Keratinocyte (primary cell): ENCODE results near the gene RNF157. TPM values are rescaled to one million over a fixed set of nuclear protein-coding genes. Genes with fewer than 3 reads are reported as not detected.

Experiments
- DNase-seq: peaks from one replicate; pipeline ENCODE4 v3.0.0-alpha.2; 2011; ENCODE audit warnings: low read depth, missing footprints, low spot score
- FAIRE-seq: peaks from 2 replicates; lab custom pipeline; 2011; peaks lifted over from hg19 to GRCh38; lab: Jason Lieb, UNC
- H2AFZ ChIP-seq: 2 replicates; pipeline ENCODE4 v1.6.0; 2012; ENCODE audit warnings: low read length, control low read depth, inconsistent platforms; ENCODE audit not compliant: control insufficient read depth
- H3K27ac ChIP-seq: 2 replicates; pipeline ENCODE4 v1.5.1; 2011; ENCODE audit warnings: low read length; ENCODE audit not compliant: control insufficient read depth, insufficient read depth
- H3K27me3 ChIP-seq: 3 replicates; pipeline ENCODE4 v1.6.0; 2011; ENCODE audit warnings: low read length; ENCODE audit not compliant: control insufficient read depth, insufficient read depth; ENCODE audit errors: extremely low read depth
- H3K36me3 ChIP-seq, 2 experiments: 2 replicates in 1 of 2; 3 replicates in 1 of 2; pipeline ENCODE4 v1.5.1; 2011; ENCODE audit warnings: low read length in 2 of 2, mild to moderate bottlenecking in 1 of 2; ENCODE audit not compliant: control insufficient read depth in 2 of 2, insufficient read depth in 2 of 2; ENCODE audit errors: extremely low read depth in 1 of 2
- H3K4me1 ChIP-seq: 3 replicates; pipeline ENCODE4 v1.5.1; 2011; ENCODE audit warnings: low read length; ENCODE audit not compliant: control insufficient read depth, insufficient read depth; ENCODE audit errors: extremely low read depth
- H3K4me2 ChIP-seq: 3 replicates; pipeline ENCODE4 v1.6.0; 2011; ENCODE audit warnings: low read depth, low read length; ENCODE audit not compliant: control insufficient read depth, insufficient read depth; ENCODE audit errors: extremely low read depth
- H3K4me3 ChIP-seq, 3 experiments: fragments of 200-600 bp in 1 of 3; sonication (generic) in 1 of 3; 2 replicates in 2 of 3; 3 replicates in 1 of 3; pipeline ENCODE4 v1.5.1; 2011 to 2016; ENCODE audit warnings: low read length in 3 of 3, mild to moderate bottlenecking in 3 of 3, control low read depth in 2 of 3, inconsistent platforms in 1 of 3, low read depth in 1 of 3, mixed read lengths in 1 of 3, mixed run types in 1 of 3, moderate library complexity in 1 of 3; ENCODE audit not compliant: control insufficient read depth in 2 of 3, insufficient read depth in 2 of 3; ENCODE audit errors: extremely low read depth in 1 of 3
- H3K79me2 ChIP-seq: 2 replicates; pipeline ENCODE4 v1.6.0; 2012; ENCODE audit warnings: low read length; ENCODE audit not compliant: control insufficient read depth, insufficient read depth
- H3K9ac ChIP-seq: 3 replicates; pipeline ENCODE4 v1.6.0; 2011; ENCODE audit warnings: low read length; ENCODE audit not compliant: control insufficient read depth, insufficient read depth; ENCODE audit errors: extremely low read depth
- H3K9me1 ChIP-seq: 3 replicates; pipeline ENCODE4 v1.6.0; 2011; ENCODE audit warnings: low read length; ENCODE audit not compliant: control insufficient read depth, insufficient read depth; ENCODE audit errors: extremely low read depth
- H3K9me3 ChIP-seq: 2 replicates; pipeline ENCODE4 v1.5.1; 2012; ENCODE audit warnings: low read depth, low read length; ENCODE audit not compliant: control insufficient read depth
- H4K20me1 ChIP-seq: 3 replicates; pipeline ENCODE4 v1.6.0; 2011; ENCODE audit warnings: low read length; ENCODE audit not compliant: control insufficient read depth, insufficient read depth; ENCODE audit errors: extremely low read depth
- EZH2 ChIP-seq: IDR thresholded peaks from one replicate; pipeline ENCODE4 v1.6.1; 2012; ENCODE audit warnings: inconsistent platforms, mild to moderate bottlenecking, low read length, moderate library complexity
- dilution Hi-C: fragments of 300-500 bp; cut with MboI; formaldehyde crosslinking; loops from one replicate; pipeline ENCODE4 v1.7.0; 2020; ENCODE audit warnings: low sequenced_read_pairs; ENCODE audit not compliant: extremely low pct_ligation_motif_present
- polyA plus RNA-seq, 5 experiments: library from polyadenylated mRNA; depleted of rRNA in 3 of 5; stranded (reverse) in 3 of 5; stranded (forward) in 1 of 5; unstranded in 1 of 5; fragments of >200 nt; gene quantifications; 1 replicate in 1 of 5; 2 replicates in 3 of 5; 3 replicates in 1 of 5; pipeline versions ENCODE4 v1.2.1 to v1.2.3, GENCODE V29; 2011 to 2012; ENCODE audit warnings: missing spikeins in 2 of 5, low read depth in 1 of 5, low replicate concordance in 1 of 5
- TF ChIP-seq, protein P1 (sequence below), 3 experiments: IDR thresholded peaks in 1 of 3; conservative IDR thresholded peaks in 1 of 3; optimal IDR thresholded peaks in 1 of 3; 2 replicates in 2 of 3; 3 replicates in 1 of 3; pipeline versions ENCODE3 to v1.5.1; 2011; ENCODE audit warnings: low read length in 3 of 3, mild to moderate bottlenecking in 3 of 3, moderate library complexity in 2 of 3, control low read depth in 1 of 3, inconsistent platforms in 1 of 3; ENCODE audit not compliant: insufficient read depth in 2 of 3; ENCODE audit errors: extremely low read depth in 1 of 3

RNF157 gene
- polyA plus RNA-seq, 1 donor (not counting 4 experiments of a cell fraction or from before 2014, with no cell fraction given), result not detected

DNA sequence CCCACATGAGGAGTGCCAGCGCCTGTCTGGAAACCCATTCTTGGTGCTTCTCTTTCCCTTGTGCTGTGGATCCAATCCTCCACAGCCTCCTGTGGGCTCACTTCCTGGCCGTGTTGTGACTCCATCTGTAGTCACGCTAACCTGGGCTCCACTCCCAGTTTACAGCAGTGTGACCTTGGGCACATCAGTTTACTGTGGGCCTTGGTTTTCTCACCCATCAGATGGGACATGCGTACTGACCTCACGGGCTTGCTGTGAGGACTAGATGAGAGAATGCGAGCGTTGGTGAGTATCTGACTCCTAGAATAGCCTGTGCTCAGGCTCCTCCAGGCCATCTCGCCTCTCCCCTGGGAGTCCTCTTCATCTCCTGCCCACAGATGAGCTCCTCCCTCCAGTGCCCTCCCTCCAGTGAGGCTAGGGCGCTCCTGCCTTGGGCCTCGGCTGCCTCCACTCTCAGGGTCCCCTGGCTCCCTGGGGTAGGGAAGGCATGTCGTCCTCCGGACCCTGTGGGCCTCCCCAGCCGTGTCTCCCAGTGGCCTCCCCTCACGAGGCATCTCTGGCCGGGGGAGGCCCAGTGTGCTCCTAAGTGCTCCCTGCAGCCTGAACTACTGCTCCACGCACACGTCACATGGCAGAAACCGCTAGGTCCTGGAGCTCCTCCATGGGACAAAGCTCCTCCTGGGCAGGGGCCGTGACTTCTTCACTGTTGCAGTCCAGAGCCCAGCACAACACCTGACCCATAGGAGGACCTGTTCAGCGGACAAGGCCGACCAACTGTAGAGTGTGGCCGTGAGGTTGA, 94.0 kb downstream of the RNF157 start:
- Histone ChIP-seq H3K9ac (no peak overlapping the region), H4K20me1 (no peaks in the 10 kb centered on the region), H3K36me3 (no peaks in the 10 kb centered on the region), H3K4me2 (no peak overlapping the region), H2AFZ (no peak overlapping the region), H3K9me3 (no peaks in the 10 kb centered on the region), H3K27me3 (peaks cover 13% of the 10 kb centered on the region), H3K79me2 (no peaks in the 10 kb centered on the region), H3K9me1 (no peaks in the 10 kb centered on the region), H3K4me1 (peaks cover 3% of the 10 kb centered on the region), H3K27ac (no peak overlapping the region), H3K4me3 (no peak overlapping the region)
- dilution Hi-C loops, result no loop called here
- no peak for FAIRE-seq
- DNase-seq, result no peak
- TF ChIP-seq EZH2, result no peak
- TF ChIP-seq, protein P1, sequence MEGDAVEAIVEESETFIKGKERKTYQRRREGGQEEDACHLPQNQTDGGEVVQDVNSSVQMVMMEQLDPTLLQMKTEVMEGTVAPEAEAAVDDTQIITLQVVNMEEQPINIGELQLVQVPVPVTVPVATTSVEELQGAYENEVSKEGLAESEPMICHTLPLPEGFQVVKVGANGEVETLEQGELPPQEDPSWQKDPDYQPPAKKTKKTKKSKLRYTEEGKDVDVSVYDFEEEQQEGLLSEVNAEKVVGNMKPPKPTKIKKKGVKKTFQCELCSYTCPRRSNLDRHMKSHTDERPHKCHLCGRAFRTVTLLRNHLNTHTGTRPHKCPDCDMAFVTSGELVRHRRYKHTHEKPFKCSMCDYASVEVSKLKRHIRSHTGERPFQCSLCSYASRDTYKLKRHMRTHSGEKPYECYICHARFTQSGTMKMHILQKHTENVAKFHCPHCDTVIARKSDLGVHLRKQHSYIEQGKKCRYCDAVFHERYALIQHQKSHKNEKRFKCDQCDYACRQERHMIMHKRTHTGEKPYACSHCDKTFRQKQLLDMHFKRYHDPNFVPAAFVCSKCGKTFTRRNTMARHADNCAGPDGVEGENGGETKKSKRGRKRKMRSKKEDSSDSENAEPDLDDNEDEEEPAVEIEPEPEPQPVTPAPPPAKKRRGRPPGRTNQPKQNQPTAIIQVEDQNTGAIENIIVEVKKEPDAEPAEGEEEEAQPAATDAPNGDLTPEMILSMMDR (optimal IDR thresholded peaks at IDR 0.05 in 1 of 3, IDR thresholded peaks at IDR 0.05 in 1 of 3, conservative IDR thresholded peaks at IDR 0.05 in 1 of 3; ENCODE audit: extremely low read depth in 1 of 3, insufficient read depth in 2 of 3, low read length in 3 of 3), result no peak

GRCh38 chr17:76145231-76146052, 94.9 kb downstream of the RNF157 start:
- Histone ChIP-seq H2AFZ (no peak overlapping the region), H3K4me2 (no peak overlapping the region), H3K9me1 (no peaks in the 10 kb centered on the region), H3K79me2 (no peaks in the 10 kb centered on the region), H3K27me3 (peaks cover 21% of the 10 kb centered on the region), H3K4me3 (no peak overlapping the region), H3K36me3 (no peaks in the 10 kb centered on the region), H3K9me3 (no peaks in the 10 kb centered on the region), H3K4me1 (peaks cover 4% of the 10 kb centered on the region), H3K27ac (no peak overlapping the region), H4K20me1 (no peaks in the 10 kb centered on the region), H3K9ac (no peak overlapping the region)
- dilution Hi-C loops, result no loop called here
- FAIRE-seq (no peak), DNase-seq (no peak)
- no peak for TF ChIP-seq EZH2
- TF ChIP-seq, protein P1 (optimal IDR thresholded peaks at IDR 0.05 in 1 of 3, IDR thresholded peaks at IDR 0.05 in 1 of 3, conservative IDR thresholded peaks at IDR 0.05 in 1 of 3; ENCODE audit: extremely low read depth in 1 of 3, insufficient read depth in 2 of 3, low read length in 3 of 3), result no peak
